Sigmoid colon (tissue), 7 donors: Measurements from ENCODE around the gene PJA1. TPM values are rescaled to one million over a fixed set of nuclear protein-coding genes. Genes with fewer than 3 reads are reported as not detected.

ENCODE experiments used
- DNase-seq: peaks from one replicate; pipeline ENCODE4 v3.0.0-alpha.2; 2019
- H3K27ac ChIP-seq, 4 donors: fragments of 200-600 bp; sonication (generic); one replicate each; pipeline ENCODE4 v1.5.1; 2016 to 2019; ENCODE audit warnings: mild to moderate bottlenecking in 1 of 4
- H3K27me3 ChIP-seq, 3 donors: fragments of 200-600 bp; sonication (generic); one replicate each; pipeline ENCODE4 v1.5.1; 2019; ENCODE audit warnings: mild to moderate bottlenecking in 1 of 3
- H3K36me3 ChIP-seq, 4 donors: fragments of 200-600 bp; sonication (generic); one replicate each; pipeline ENCODE4 v1.5.1; 2016 to 2019
- H3K4me1 ChIP-seq, 4 donors: fragments of 200-600 bp; sonication (generic); one replicate each; pipeline ENCODE4 v1.5.1; 2017 to 2019
- H3K4me3 ChIP-seq, 4 donors: fragments of 200-600 bp; sonication (generic); one replicate each; pipeline ENCODE4 v1.5.1; 2017 to 2019; ENCODE audit warnings: mild to moderate bottlenecking in 2 of 4, moderate library complexity in 1 of 4
- H3K9me3 ChIP-seq, 4 donors: fragments of 200-600 bp in 3 of 4; sonication (generic) in 3 of 4; one replicate each; pipeline versions ENCODE4 v1.5.1 to v1.6.1; 2013 to 2019
- CTCF ChIP-seq, 4 experiments: fragments of 450-650 bp in 3 of 4; fragments of 200-600 bp in 1 of 4; IDR thresholded peaks; one replicate each; pipeline ENCODE4 v1.5.1; 2016 to 2019; ENCODE audit warnings: antibody characterized with exemption in 4 of 4, mild to moderate bottlenecking in 3 of 4, moderate library complexity in 2 of 4
- EP300 ChIP-seq, 4 donors: sonication (generic); formaldehyde crosslinking; IDR thresholded peaks; one replicate each; pipeline ENCODE4 v1.6.1; 2017; ENCODE audit warnings: antibody characterized with exemption in 4 of 4
- POLR2A ChIP-seq, 2 donors: fragments of 450-650 bp; IDR thresholded peaks; one replicate each; pipeline ENCODE4 v1.6.1; 2016; ENCODE audit warnings: antibody characterized with exemption in 2 of 2, mild to moderate bottlenecking in 2 of 2, moderate library complexity in 2 of 2
- POLR2AphosphoS5 ChIP-seq, 4 donors: sonication (generic); formaldehyde crosslinking; IDR thresholded peaks; one replicate each; pipeline ENCODE4 v1.6.1; 2017; ENCODE audit warnings: antibody characterized with exemption in 4 of 4
- WGBS, 2 donors: extraction: QIAGEN DNeasy Blood & Tissue Kit; methylation state at CpG; one replicate each; pipeline ENCODE4 v1.1.7; 2013; 5-methylcytosine and 5-hydroxymethylcytosine counted together
- intact Hi-C: fragments of 100-400 bp; cut with DNase I; formaldehyde crosslinking; loops from one replicate; pipeline ENCODE4 v1.15.1; 2023
- polyA plus RNA-seq, 3 donors: library from polyadenylated mRNA; stranded (reverse); fragments of 200-250 nt; gene quantifications; one replicate each; pipeline ENCODE4 v1.2.3, GENCODE V29; 2013
- total RNA-seq, 4 donors: library from RNA; depleted of rRNA; stranded (reverse); fragments of >200 nt; gene quantifications; one replicate each; pipeline ENCODE4 v1.1.0, GENCODE V29; 2016
- donor health status: healthy with polysubstance abuse.
- donor health status: Bipolar disorder and iron deficiency.
- donor health status: healthy.

Gene PJA1
- total and polyA plus RNA-seq, 7 donors = 5.3 to 21.8 (median 17.0) TPM

GRCh38 chrX:69177511-69178162 lies 12.4 kb upstream of the PJA1 start:
- Histone ChIP-seq H3K4me3 (no peak overlapping the region), H3K27ac (no peak overlapping the region), H3K9me3 (no peaks in the 10 kb centered on the region), H3K27me3 (no peaks in the 10 kb centered on the region), H3K36me3 (no peaks in the 10 kb centered on the region), H3K4me1 (no peaks in the 10 kb centered on the region)
- DNase-seq = no peak
- 95 to 97% methylated on average over 4 of the region's 4 CpGs for WGBS, 2 donors
- TF ChIP-seq POLR2A (IDR thresholded peaks at IDR 0.05) = no peak
- no peak for TF ChIP-seq POLR2AphosphoS5 (IDR thresholded peaks at IDR 0.05)
- no peak for TF ChIP-seq EP300 (IDR thresholded peaks at IDR 0.05)
- TF ChIP-seq CTCF (IDR thresholded peaks at IDR 0.05) = no peak
- intact Hi-C loops = no loop called here

- TF ChIP-seq POLR2AphosphoS5 (IDR thresholded peaks at IDR 0.05) (no peak), POLR2A (IDR thresholded peaks at IDR 0.05) (no peak), EP300 (IDR thresholded peaks at IDR 0.05) (no peak), CTCF (IDR thresholded peaks at IDR 0.05) (no peak)
- no peak overlapping the region for H3K4me3 ChIP-seq
- intact Hi-C loops = no loop called here
- H3K9me3 ChIP-seq = no peaks in the 10 kb centered on the region
- 79 to 90% methylated on average over 3 of the region's 3 CpGs for WGBS, 2 donors
- H3K4me1 ChIP-seq = no peaks in the 10 kb centered on the region
- H3K36me3 ChIP-seq = no peaks in the 10 kb centered on the region
- no peak for DNase-seq
- H3K27ac ChIP-seq = no peak overlapping the region
- H3K27me3 ChIP-seq = no peaks in the 10 kb centered on the region
These were observed 10.8 kb upstream of the PJA1 start for GRCh38 chrX:69176053-69176452.

- Histone ChIP-seq H3K27me3 (no peaks in the 10 kb centered on the region), H3K27ac (no peak overlapping the region), H3K4me1 (no peaks in the 10 kb centered on the region), H3K36me3 (no peaks in the 10 kb centered on the region), H3K4me3 (no peak overlapping the region), H3K9me3 (no peaks in the 10 kb centered on the region)
- WGBS, 2 donors = 59 to 69% methylated on average over 20 of the region's 20 CpGs
- intact Hi-C loops = no loop called here
- TF ChIP-seq POLR2A (IDR thresholded peaks at IDR 0.05) = no peak
- no peak for TF ChIP-seq POLR2AphosphoS5 (IDR thresholded peaks at IDR 0.05)
- TF ChIP-seq EP300 (IDR thresholded peaks at IDR 0.05) = no peak
- TF ChIP-seq CTCF (IDR thresholded peaks at IDR 0.05) = no peak
- DNase-seq = no peak
These were observed 8.7 kb upstream of the PJA1 start for GRCh38 chrX:69173906-69174305.

- no peak overlapping the region for H3K4me3 ChIP-seq
- no peaks in the 10 kb centered on the region for H3K4me1 ChIP-seq
- H3K27me3 ChIP-seq = no peaks in the 10 kb centered on the region
- TF ChIP-seq CTCF (IDR thresholded peaks at IDR 0.05) = no peak
- TF ChIP-seq EP300 (IDR thresholded peaks at IDR 0.05) = no peak
- no peak for TF ChIP-seq POLR2AphosphoS5 (IDR thresholded peaks at IDR 0.05)
- TF ChIP-seq POLR2A (IDR thresholded peaks at IDR 0.05) = no peak
- no peaks in the 10 kb centered on the region for H3K36me3 ChIP-seq
- intact Hi-C loops = no loop called here
- no peak for DNase-seq
- H3K9me3 ChIP-seq = no peaks in the 10 kb centered on the region
- H3K27ac ChIP-seq = no peak overlapping the region
- WGBS, 2 donors = 84 to 86% methylated on average over 3 of the region's 3 CpGs
These were observed 7.7 kb upstream of the PJA1 start for GRCh38 chrX:69172937-69173336.

GRCh38 chrX:69170319-69170718 lies 5.1 kb upstream of the PJA1 start:
- no peak overlapping the region for H3K27ac ChIP-seq
- H3K27me3 ChIP-seq = no peaks in the 10 kb centered on the region
- H3K9me3 ChIP-seq = no peaks in the 10 kb centered on the region
- no peak overlapping the region for H3K4me3 ChIP-seq
- TF ChIP-seq POLR2AphosphoS5 (IDR thresholded peaks at IDR 0.05) (no peak), EP300 (IDR thresholded peaks at IDR 0.05) (no peak), POLR2A (IDR thresholded peaks at IDR 0.05) (no peak), CTCF (IDR thresholded peaks at IDR 0.05) (no peak)
- no peaks in the 10 kb centered on the region for H3K4me1 ChIP-seq
- no peaks in the 10 kb centered on the region for H3K36me3 ChIP-seq
- DNase-seq = no peak
- intact Hi-C loops = no loop called here
